Measurements from ENCODE around the gene PTPN7. TPM values are rescaled to one million over a fixed set of nuclear protein-coding genes. Genes with fewer than 3 reads are reported as not detected.

The PTPN7 gene
- total and polyA plus RNA-seq, 10 of the 15 experiments (the other 5 are each of a cell fraction or from before 2014, with no cell fraction given), result 7.9 to 117 (median 102) TPM

DNA sequence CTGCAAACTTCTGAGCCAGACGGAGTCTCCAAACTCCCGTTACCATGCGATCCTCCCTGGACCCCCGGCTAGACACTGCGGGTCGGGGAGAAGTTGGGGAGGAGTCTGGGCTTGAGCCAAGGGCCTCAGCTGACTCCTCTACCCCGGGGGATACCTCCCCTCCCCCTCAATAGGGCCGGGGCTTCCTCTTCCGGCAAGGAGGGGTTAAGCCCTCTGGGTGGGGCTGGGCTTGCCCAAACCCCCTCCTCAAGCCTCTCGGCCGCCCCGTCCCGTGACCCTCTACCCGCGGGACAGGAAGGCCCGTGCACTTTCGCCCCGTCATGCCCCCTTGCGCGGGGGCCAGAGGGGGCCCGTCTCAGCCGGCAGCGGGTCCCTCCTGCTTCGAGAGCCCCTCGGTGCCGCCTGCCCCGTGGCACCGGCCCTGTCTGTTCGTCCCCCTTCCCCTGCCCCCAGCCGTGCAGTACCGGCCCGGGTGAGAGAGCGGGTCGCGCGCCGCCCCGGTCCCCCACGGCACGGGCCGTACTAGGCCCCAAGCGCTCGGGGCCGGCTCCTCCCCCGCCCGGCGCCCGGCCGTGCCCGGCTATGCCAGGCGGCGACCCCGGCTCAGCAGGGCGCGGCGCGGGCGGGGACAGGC is 16.5 kb downstream of the PTPN7 start (continued):
- TF ChIP-seq ZNF207 (IDR thresholded peaks at IDR 0.05; ENCODE audit: borderline replicate concordance) (no peak), RAD51 (IDR thresholded peaks at IDR 0.05) (peak; percentile 36; the same call in 1 of the 2 replicates), SMC3 (IDR thresholded peaks at IDR 0.05; ENCODE audit: borderline replicate concordance, low read length) (no peak), CREB1 (IDR thresholded peaks at IDR 0.05; ENCODE audit: low read depth) (no peak), EP300 (IDR thresholded peaks at IDR 0.05; ENCODE audit: borderline replicate concordance in 1 of 2, control insufficient read depth in 1 of 2, low read depth in 2 of 2, low read length in 2 of 2) (no peak), MEF2B (IDR thresholded peaks at IDR 0.05; ENCODE audit: partially characterized antibody, poor library complexity, severe bottlenecking) (peak; percentile 44), KAT2A (conservative IDR thresholded peaks at IDR 0.05; ENCODE audit: control insufficient read depth, low read depth, low read length) (no peak), FOXK2 (IDR thresholded peaks at IDR 0.05) (no peak), BHLHE40 (IDR thresholded peaks at IDR 0.05; ENCODE audit: borderline replicate concordance in 1 of 2, low read depth in 2 of 2, low read length in 1 of 2) (peak; percentile 60 to 86; a peak in 3 of 4 replicates), KDM1A (IDR thresholded peaks at IDR 0.05; ENCODE audit: borderline replicate concordance) (no peak), CHD2 (IDR thresholded peaks at IDR 0.05; ENCODE audit: borderline replicate concordance, low read depth, low read length) (0 out of 2 replicates have a peak, but pooled peaks have one; percentile 41), HDAC6 (IDR thresholded peaks at IDR 0.05; ENCODE audit: unreplicated experiment) (no peak)
- TF ChIP-seq, protein P1, sequence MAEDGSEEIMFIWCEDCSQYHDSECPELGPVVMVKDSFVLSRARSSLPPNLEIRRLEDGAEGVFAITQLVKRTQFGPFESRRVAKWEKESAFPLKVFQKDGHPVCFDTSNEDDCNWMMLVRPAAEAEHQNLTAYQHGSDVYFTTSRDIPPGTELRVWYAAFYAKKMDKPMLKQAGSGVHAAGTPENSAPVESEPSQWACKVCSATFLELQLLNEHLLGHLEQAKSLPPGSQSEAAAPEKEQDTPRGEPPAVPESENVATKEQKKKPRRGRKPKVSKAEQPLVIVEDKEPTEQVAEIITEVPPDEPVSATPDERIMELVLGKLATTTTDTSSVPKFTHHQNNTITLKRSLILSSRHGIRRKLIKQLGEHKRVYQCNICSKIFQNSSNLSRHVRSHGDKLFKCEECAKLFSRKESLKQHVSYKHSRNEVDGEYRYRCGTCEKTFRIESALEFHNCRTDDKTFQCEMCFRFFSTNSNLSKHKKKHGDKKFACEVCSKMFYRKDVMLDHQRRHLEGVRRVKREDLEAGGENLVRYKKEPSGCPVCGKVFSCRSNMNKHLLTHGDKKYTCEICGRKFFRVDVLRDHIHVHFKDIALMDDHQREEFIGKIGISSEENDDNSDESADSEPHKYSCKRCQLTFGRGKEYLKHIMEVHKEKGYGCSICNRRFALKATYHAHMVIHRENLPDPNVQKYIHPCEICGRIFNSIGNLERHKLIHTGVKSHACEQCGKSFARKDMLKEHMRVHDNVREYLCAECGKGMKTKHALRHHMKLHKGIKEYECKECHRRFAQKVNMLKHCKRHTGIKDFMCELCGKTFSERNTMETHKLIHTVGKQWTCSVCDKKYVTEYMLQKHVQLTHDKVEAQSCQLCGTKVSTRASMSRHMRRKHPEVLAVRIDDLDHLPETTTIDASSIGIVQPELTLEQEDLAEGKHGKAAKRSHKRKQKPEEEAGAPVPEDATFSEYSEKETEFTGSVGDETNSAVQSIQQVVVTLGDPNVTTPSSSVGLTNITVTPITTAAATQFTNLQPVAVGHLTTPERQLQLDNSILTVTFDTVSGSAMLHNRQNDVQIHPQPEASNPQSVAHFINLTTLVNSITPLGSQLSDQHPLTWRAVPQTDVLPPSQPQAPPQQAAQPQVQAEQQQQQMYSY (CRISPR knock-in tag; IDR thresholded peaks at IDR 0.05), result no peak
- TF ChIP-seq, protein P2, sequence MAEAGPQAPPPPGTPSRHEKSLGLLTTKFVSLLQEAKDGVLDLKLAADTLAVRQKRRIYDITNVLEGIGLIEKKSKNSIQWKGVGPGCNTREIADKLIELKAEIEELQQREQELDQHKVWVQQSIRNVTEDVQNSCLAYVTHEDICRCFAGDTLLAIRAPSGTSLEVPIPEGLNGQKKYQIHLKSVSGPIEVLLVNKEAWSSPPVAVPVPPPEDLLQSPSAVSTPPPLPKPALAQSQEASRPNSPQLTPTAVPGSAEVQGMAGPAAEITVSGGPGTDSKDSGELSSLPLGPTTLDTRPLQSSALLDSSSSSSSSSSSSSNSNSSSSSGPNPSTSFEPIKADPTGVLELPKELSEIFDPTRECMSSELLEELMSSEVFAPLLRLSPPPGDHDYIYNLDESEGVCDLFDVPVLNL (IDR thresholded peaks at IDR 0.05; ENCODE audit: low read depth, low read length), result no peak
- TF ChIP-seq, protein P3, sequence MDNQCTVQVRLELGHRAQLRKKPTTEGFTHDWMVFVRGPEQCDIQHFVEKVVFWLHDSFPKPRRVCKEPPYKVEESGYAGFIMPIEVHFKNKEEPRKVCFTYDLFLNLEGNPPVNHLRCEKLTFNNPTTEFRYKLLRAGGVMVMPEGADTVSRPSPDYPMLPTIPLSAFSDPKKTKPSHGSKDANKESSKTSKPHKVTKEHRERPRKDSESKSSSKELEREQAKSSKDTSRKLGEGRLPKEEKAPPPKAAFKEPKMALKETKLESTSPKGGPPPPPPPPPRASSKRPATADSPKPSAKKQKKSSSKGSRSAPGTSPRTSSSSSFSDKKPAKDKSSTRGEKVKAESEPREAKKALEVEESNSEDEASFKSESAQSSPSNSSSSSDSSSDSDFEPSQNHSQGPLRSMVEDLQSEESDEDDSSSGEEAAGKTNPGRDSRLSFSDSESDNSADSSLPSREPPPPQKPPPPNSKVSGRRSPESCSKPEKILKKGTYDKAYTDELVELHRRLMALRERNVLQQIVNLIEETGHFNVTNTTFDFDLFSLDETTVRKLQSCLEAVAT (IDR thresholded peaks at IDR 0.05), result 0 out of 2 replicates have a peak, but pooled peaks have one; percentile 4
- TF ChIP-seq, protein P4, sequence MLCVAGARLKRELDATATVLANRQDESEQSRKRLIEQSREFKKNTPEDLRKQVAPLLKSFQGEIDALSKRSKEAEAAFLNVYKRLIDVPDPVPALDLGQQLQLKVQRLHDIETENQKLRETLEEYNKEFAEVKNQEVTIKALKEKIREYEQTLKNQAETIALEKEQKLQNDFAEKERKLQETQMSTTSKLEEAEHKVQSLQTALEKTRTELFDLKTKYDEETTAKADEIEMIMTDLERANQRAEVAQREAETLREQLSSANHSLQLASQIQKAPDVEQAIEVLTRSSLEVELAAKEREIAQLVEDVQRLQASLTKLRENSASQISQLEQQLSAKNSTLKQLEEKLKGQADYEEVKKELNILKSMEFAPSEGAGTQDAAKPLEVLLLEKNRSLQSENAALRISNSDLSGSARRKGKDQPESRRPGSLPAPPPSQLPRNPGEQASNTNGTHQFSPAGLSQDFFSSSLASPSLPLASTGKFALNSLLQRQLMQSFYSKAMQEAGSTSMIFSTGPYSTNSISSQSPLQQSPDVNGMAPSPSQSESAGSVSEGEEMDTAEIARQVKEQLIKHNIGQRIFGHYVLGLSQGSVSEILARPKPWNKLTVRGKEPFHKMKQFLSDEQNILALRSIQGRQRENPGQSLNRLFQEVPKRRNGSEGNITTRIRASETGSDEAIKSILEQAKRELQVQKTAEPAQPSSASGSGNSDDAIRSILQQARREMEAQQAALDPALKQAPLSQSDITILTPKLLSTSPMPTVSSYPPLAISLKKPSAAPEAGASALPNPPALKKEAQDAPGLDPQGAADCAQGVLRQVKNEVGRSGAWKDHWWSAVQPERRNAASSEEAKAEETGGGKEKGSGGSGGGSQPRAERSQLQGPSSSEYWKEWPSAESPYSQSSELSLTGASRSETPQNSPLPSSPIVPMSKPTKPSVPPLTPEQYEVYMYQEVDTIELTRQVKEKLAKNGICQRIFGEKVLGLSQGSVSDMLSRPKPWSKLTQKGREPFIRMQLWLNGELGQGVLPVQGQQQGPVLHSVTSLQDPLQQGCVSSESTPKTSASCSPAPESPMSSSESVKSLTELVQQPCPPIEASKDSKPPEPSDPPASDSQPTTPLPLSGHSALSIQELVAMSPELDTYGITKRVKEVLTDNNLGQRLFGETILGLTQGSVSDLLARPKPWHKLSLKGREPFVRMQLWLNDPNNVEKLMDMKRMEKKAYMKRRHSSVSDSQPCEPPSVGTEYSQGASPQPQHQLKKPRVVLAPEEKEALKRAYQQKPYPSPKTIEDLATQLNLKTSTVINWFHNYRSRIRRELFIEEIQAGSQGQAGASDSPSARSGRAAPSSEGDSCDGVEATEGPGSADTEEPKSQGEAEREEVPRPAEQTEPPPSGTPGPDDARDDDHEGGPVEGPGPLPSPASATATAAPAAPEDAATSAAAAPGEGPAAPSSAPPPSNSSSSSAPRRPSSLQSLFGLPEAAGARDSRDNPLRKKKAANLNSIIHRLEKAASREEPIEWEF (IDR thresholded peaks at IDR 0.05; ENCODE audit: insufficient replicate concordance, low read depth, low read length), result no peak
